Activated CD8-positive, alpha-beta memory T cell treated with anti-CD3 and anti-CD28 coated beads for 36 hours (primary cell): Measurements from ENCODE around the gene KIF24. TPM values are rescaled to one million over a fixed set of nuclear protein-coding genes. Genes with fewer than 3 reads are reported as not detected.

ENCODE experiments used
- CTCF ChIA-PET: fragments of 350-600 bp; sonication (Branson Sonifier 250); formaldehyde crosslinking; loops from one replicate; lab custom pipeline; 2021; ENCODE audit warnings: antibody characterized with exemption; lab: Charles Lee
- POLR2A ChIA-PET: fragments of 350-600 bp; sonication (Branson Sonifier 250); formaldehyde crosslinking; loops from one replicate; lab custom pipeline; 2021; ENCODE audit warnings: antibody characterized with exemption; lab: Charles Lee
- total RNA-seq, 2 experiments: library from RNA; stranded (reverse); gene quantifications; one replicate each; pipeline ENCODE4 v1.2.3, GENCODE V29; 2021

Gene KIF24
- total RNA-seq, 2 experiments from 2014 or later: 7.1 to 7.2 TPM

- ChIA-PET CTCF (no interaction called here), POLR2A (no interaction called here)
These were observed 47.0 kb downstream of the KIF24 start for GRCh38 chr9:34282096-34282495.

- ChIA-PET POLR2A (no interaction called here), CTCF (no interaction called here)
These were observed 49.7 kb downstream of the KIF24 start for GRCh38 chr9:34279411-34279810.

Other genes starting within 250 kb of the KIF24 start
- gene DCAF12, start 202.6 kb downstream of the KIF24 start, total RNA-seq: 10 to 100 TPM; 43.9 to 46.8 TPM
- gene UBAP1, start 150.2 kb downstream of the KIF24 start, total RNA-seq: 10 to 100 TPM; 35.7 to 35.9 TPM
- 10 to 100 TPM; 30.3 to 30.8 TPM for gene NUDT2, start 301 bp upstream of the KIF24 start, total RNA-seq
- 1 to 10 TPM; 3.3 to 3.8 TPM for gene MYORG, start 47.6 kb upstream of the KIF24 start, total RNA-seq
- gene FAM219A, start 129.3 kb upstream of the KIF24 start, total RNA-seq: 1 to 10 TPM; 8.4 to 8.7 TPM
- gene DNAI1, start 129.5 kb upstream of the KIF24 start, total RNA-seq: not detected
- gene ENHO, start 193.7 kb upstream of the KIF24 start, total RNA-seq: under 1 TPM; 0.38 to 0.61 TPM